HepG2 (cell line): Measurements from ENCODE around the gene GCLC. TPM values are rescaled to one million over a fixed set of nuclear protein-coding genes. Genes with fewer than 3 reads are reported as not detected.

Experiments
- BRCA1 ChIP-seq: sonication (generic); formaldehyde crosslinking; IDR thresholded peaks from 2 replicates; pipeline ENCODE4 v1.4.0; 2020; ENCODE audit warnings: missing genetic modification reagents
- CEBPB ChIP-seq: IDR thresholded peaks from 2 replicates; pipeline ENCODE4 v1.6.1; 2011; ENCODE audit warnings: low read depth, low read length, improper control_type of control experiment, borderline replicate concordance
- CREBL2 ChIP-seq: sonication (generic); formaldehyde crosslinking; IDR thresholded peaks from 2 replicates; pipeline ENCODE4 v1.8.1; 2023; ENCODE audit warnings: missing genetic modification reagents, mild to moderate bottlenecking, borderline replicate concordance
- DNMT1 ChIP-seq: sonication (generic); formaldehyde crosslinking; IDR thresholded peaks from 2 replicates; pipeline ENCODE4 v1.5.1; 2020; ENCODE audit warnings: mild to moderate bottlenecking, missing genetic modification reagents
- E2F5 ChIP-seq: sonication (generic); formaldehyde crosslinking; conservative IDR thresholded peaks from 2 replicates; pipeline ENCODE4 v1.4.0; 2020; ENCODE audit warnings: missing genetic modification reagents
- HBP1 ChIP-seq: IDR thresholded peaks from 2 replicates; pipeline ENCODE4 v1.6.1; 2016; ENCODE audit warnings: low read depth, control low read depth
- HNF4G ChIP-seq, 2 experiments: sonication (generic) in 1 of 2; formaldehyde crosslinking in 1 of 2; IDR thresholded peaks; 2 replicates each; pipeline versions ENCODE4 v1.4.0 to v1.6.1; 2011 to 2020; ENCODE audit warnings: borderline replicate concordance in 2 of 2, low read depth in 2 of 2, mild to moderate bottlenecking in 2 of 2, low read length in 1 of 2, missing genetic modification reagents in 1 of 2, moderate library complexity in 1 of 2
- NCOA2 ChIP-seq: sonication (generic); formaldehyde crosslinking; IDR thresholded peaks from 2 replicates; pipeline ENCODE4 v1.8.0; 2022; ENCODE audit warnings: inconsistent platforms
- NFKBIZ ChIP-seq: IDR thresholded peaks from 2 replicates; pipeline ENCODE4 v1.6.1; 2018; ENCODE audit warnings: missing genetic modification reagents, missing compliant biosample characterization
- PHF5A ChIP-seq: IDR thresholded peaks from one replicate; pipeline ENCODE4 v1.6.1; 2018; ENCODE audit warnings: low read depth, missing genetic modification reagents; ENCODE audit not compliant: unreplicated experiment
- SNAI1 ChIP-seq: sonication (generic); formaldehyde crosslinking; IDR thresholded peaks from 2 replicates; pipeline ENCODE4 v1.5.0; 2020; ENCODE audit warnings: mild to moderate bottlenecking, missing genetic modification reagents, borderline replicate concordance
- SP5 ChIP-seq: IDR thresholded peaks from 2 replicates; pipeline ENCODE4 v1.6.1; 2016; ENCODE audit warnings: low read depth, borderline replicate concordance
- TFDP2 ChIP-seq: sonication (generic); formaldehyde crosslinking; IDR thresholded peaks from 2 replicates; pipeline ENCODE4 v1.4.0; 2020; ENCODE audit warnings: missing genetic modification reagents
- YEATS4 ChIP-seq: sonication (generic); formaldehyde crosslinking; IDR thresholded peaks from 2 replicates; pipeline ENCODE4 v1.4.0; 2020; ENCODE audit warnings: missing genetic modification reagents, borderline replicate concordance
- ZKSCAN8 ChIP-seq: IDR thresholded peaks from 2 replicates; pipeline ENCODE4 v1.6.1; 2016; ENCODE audit warnings: borderline replicate concordance, missing genetic modification reagents, missing compliant biosample characterization
- ZNF124 ChIP-seq: sonication (generic); formaldehyde crosslinking; IDR thresholded peaks from 2 replicates; pipeline ENCODE4 v1.4.0; 2020; ENCODE audit warnings: missing genetic modification reagents
- ZNF253 ChIP-seq: sonication (generic); formaldehyde crosslinking; IDR thresholded peaks from 2 replicates; pipeline ENCODE4 v1.8.0; 2022; ENCODE audit warnings: mild to moderate bottlenecking, missing genetic modification reagents, borderline replicate concordance
- ZNF329 ChIP-seq: sonication (generic); formaldehyde crosslinking; IDR thresholded peaks from 2 replicates; pipeline ENCODE4 v1.9.0; 2021; ENCODE audit warnings: low read depth, mild to moderate bottlenecking, missing genetic modification reagents
- ZNF503 ChIP-seq: sonication (generic); formaldehyde crosslinking; IDR thresholded peaks from 2 replicates; pipeline ENCODE4 v1.4.0; 2020; ENCODE audit warnings: missing genetic modification reagents
- ZNF570 ChIP-seq: sonication (generic); formaldehyde crosslinking; IDR thresholded peaks from 2 replicates; pipeline ENCODE4 v1.4.0; 2020; ENCODE audit warnings: mild to moderate bottlenecking, missing genetic modification reagents, borderline replicate concordance
- ZNF839 ChIP-seq: sonication (generic); formaldehyde crosslinking; IDR thresholded peaks from 2 replicates; pipeline ENCODE4 v1.4.0; 2020; ENCODE audit warnings: missing genetic modification reagents, mild to moderate bottlenecking, borderline replicate concordance
- ZZZ3 ChIP-seq: sonication (generic); formaldehyde crosslinking; IDR thresholded peaks from 2 replicates; pipeline ENCODE4 v1.4.0; 2020; ENCODE audit warnings: missing genetic modification reagents, mild to moderate bottlenecking, borderline replicate concordance
- polyA plus RNA-seq, 8 experiments: library from polyadenylated mRNA; depleted of rRNA in 3 of 8; stranded (reverse) in 7 of 8; unstranded in 1 of 8; fragments of >200 nt; fragmentation: Illumina TruSeq in 4 of 8; extraction: Trizol in 4 of 8; gene quantifications; 2 replicates each; pipeline versions ENCODE4 v1.2.1 to v1.2.3, GENCODE V29; 2011 to 2016; ENCODE audit warnings: low read depth in 4 of 8, missing spikeins in 1 of 8, mixed read lengths in 1 of 8; ENCODE audit not compliant: insufficient read depth in 1 of 8
- total RNA-seq, 5 experiments: library from RNA; depleted of rRNA; stranded (reverse); fragments of >200 nt; fragmentation: Illumina TruSeq; extraction: Trizol; gene quantifications; 2 replicates each; pipeline ENCODE4 v1.2.3, GENCODE V29; 2016; ENCODE audit warnings: low read depth in 1 of 5

GCLC gene
- total and polyA plus RNA-seq, 2 of the 13 experiments (the other 11 are each of a cell fraction or from before 2014, with no cell fraction given): 35.3 to 84.6 TPM

GRCh38 chr6:53544470-53545308, at the start of gene GCLC (continued):
- TF ChIP-seq CEBPB (no peak), ZKSCAN8 (CRISPR knock-in tag) (peak; percentile 76), SP5 (CRISPR knock-in tag) (peak; percentile 98), ZZZ3 (CRISPR knock-in tag) (peak; percentile 38), ZNF329 (CRISPR knock-in tag) (peak; percentile 94), SNAI1 (peak; percentile 27; the same call in 1 of the 2 replicates), TFDP2 (CRISPR knock-in tag) (peak; percentile 91), CREBL2 (peak; percentile 39; the same call in 1 of the 2 replicates), ZNF253 (CRISPR knock-in tag) (peak; percentile 70; the same call in 1 of the 2 replicates), HNF4G (IDR thresholded peaks at IDR 0.05; ENCODE audit: borderline replicate concordance, low read depth, low read length) (no peak), HNF4G (CRISPR knock-in tag; IDR thresholded peaks at IDR 0.05; ENCODE audit: borderline replicate concordance, low read depth) (peak; percentile 50; the same call in 1 of the 2 replicates), DNMT1 (peak; percentile 79; the same call in 1 of the 2 replicates), BRCA1 (CRISPR knock-in tag) (peak; percentile 9; the same call in 1 of the 2 replicates), NCOA2 (CRISPR knock-in tag) (peak; percentile 41; the same call in 1 of the 2 replicates), HBP1 (CRISPR knock-in tag) (peak; percentile 25; the same call in 1 of the 2 replicates), E2F5 (peak; percentile 56), ZNF503 (CRISPR knock-in tag) (peak; percentile 24; the same call in 1 of the 2 replicates), ZNF570 (0 out of 2 replicates have a peak, but pooled peaks have one; percentile 47), NFKBIZ (CRISPR knock-in tag) (peak; percentile 91), ZNF124 (CRISPR knock-in tag) (peak; percentile 5; the same call in 1 of the 2 replicates), YEATS4 (peak; percentile 88), ZNF839 (CRISPR knock-in tag) (peak; percentile 85; the same call in 1 of the 2 replicates), PHF5A (CRISPR knock-in tag) (peak; percentile 70)
